IMR-90 (cell line): ENCODE measurements around the gene NDUFB7. TPM values are rescaled to one million over a fixed set of nuclear protein-coding genes. Genes with fewer than 3 reads are reported as not detected.

ENCODE experiments used
- ATAC-seq: fragments of 200-7000 bp; cut with Tn5 transposase; 2 replicates; pipeline ENCODE4 v1.9.1; 2020; ENCODE audit warnings: low read depth, mild to moderate bottlenecking, moderate library complexity
- BruUV-seq: library from RNA; stranded (reverse); fragments of 400-500 nt; replicated peaks from 2 replicates; lab custom pipeline; 2021; lab: Mats Ljungman, UMichigan
- CTCF ChIA-PET: fragments of 300-600 bp; formaldehyde crosslinking; extraction: SDS; loops from one replicate; lab custom pipeline; 2021; ENCODE audit warnings: antibody characterized with exemption; lab: Yijun Ruan, JAX
- POLR2A ChIA-PET: fragments of 300-600 bp; sonication (Branson Sonifier 250); formaldehyde crosslinking; loops from one replicate; lab custom pipeline; 2022; ENCODE audit warnings: antibody characterized with exemption; ENCODE audit not compliant: unreplicated experiment; lab: Charles Lee
- DNase-seq: peaks from one replicate; pipeline ENCODE4 v3.0.0; 2013
- H2AFZ ChIP-seq: replicated peaks from 2 replicates; pipeline ENCODE3; 2013; ENCODE audit warnings: low read length, mild to moderate bottlenecking; ENCODE audit not compliant: poor library complexity
- H2AK5ac ChIP-seq: 2 replicates; pipeline ENCODE4 v1.6.1; 2013; ENCODE audit warnings: low read depth, low read length, inconsistent platforms
- H2AK9ac ChIP-seq: replicated peaks from 2 replicates; pipeline ENCODE3; 2013; ENCODE audit warnings: mild to moderate bottlenecking, low read depth, low read length, moderate library complexity; ENCODE audit not compliant: poor library complexity
- H2BK120ac ChIP-seq: 2 replicates; pipeline ENCODE4 v1.6.1; 2013; ENCODE audit warnings: low read depth, low read length, inconsistent platforms
- H2BK15ac ChIP-seq: 3 replicates; pipeline ENCODE4 v1.6.1; 2013; ENCODE audit warnings: low read depth, low read length, inconsistent platforms
- H2BK20ac ChIP-seq: 2 replicates; pipeline ENCODE4 v1.6.1; 2013; ENCODE audit warnings: low read depth, mild to moderate bottlenecking, inconsistent platforms, low read length, moderate library complexity
- H2BK5ac ChIP-seq: 2 replicates; pipeline ENCODE4 v1.6.1; 2013; ENCODE audit warnings: mild to moderate bottlenecking, low read depth, low read length, inconsistent platforms; ENCODE audit not compliant: poor library complexity, severe bottlenecking
- H3K14ac ChIP-seq: replicated peaks from 2 replicates; pipeline ENCODE4 v1.6.1; 2013; ENCODE audit warnings: low read depth, low read length, inconsistent platforms
- H3K18ac ChIP-seq: 2 replicates; pipeline ENCODE4 v1.6.1; 2013; ENCODE audit warnings: low read depth, low read length, control low read depth
- H3K23ac ChIP-seq: 2 replicates; pipeline ENCODE4 v1.6.1; 2013; ENCODE audit warnings: low read depth, low read length, inconsistent platforms
- H3K27ac ChIP-seq: 2 replicates; pipeline ENCODE4 v1.5.1; 2013; ENCODE audit warnings: mild to moderate bottlenecking, control low read depth, low read length; ENCODE audit not compliant: insufficient read depth
- H3K27me3 ChIP-seq: 2 replicates; pipeline ENCODE4 v1.6.1; 2013; ENCODE audit warnings: low read length; ENCODE audit not compliant: control insufficient read depth, insufficient read depth
- H3K36me3 ChIP-seq: 2 replicates; pipeline ENCODE4 v1.6.1; 2013; ENCODE audit warnings: low read length, mixed read lengths; ENCODE audit not compliant: control insufficient read depth, insufficient read depth
- H3K4ac ChIP-seq: 2 replicates; pipeline ENCODE4 v1.6.1; 2013; ENCODE audit warnings: low read depth, low read length, inconsistent platforms
- H3K4me1 ChIP-seq: 2 replicates; pipeline ENCODE4 v1.6.1; 2013; ENCODE audit warnings: low read length, mixed read lengths; ENCODE audit not compliant: control insufficient read depth, insufficient read depth
- H3K4me2 ChIP-seq: 2 replicates; pipeline ENCODE4 v1.6.1; 2013; ENCODE audit warnings: low read depth, mild to moderate bottlenecking, control low read depth, low read length, moderate library complexity
- H3K4me3 ChIP-seq: 2 replicates; pipeline ENCODE4 v1.5.1; 2013; ENCODE audit warnings: low read depth, mild to moderate bottlenecking, control low read depth, low read length, moderate library complexity; ENCODE audit not compliant: insufficient read depth
- H3K56ac ChIP-seq: 2 replicates; pipeline ENCODE4 v1.6.1; 2013; ENCODE audit warnings: low read length, inconsistent platforms; ENCODE audit not compliant: insufficient read depth; ENCODE audit errors: extremely low read depth
- H3K79me1 ChIP-seq, 2 experiments: 2 replicates each; pipeline ENCODE4 v1.6.1; 2013; ENCODE audit warnings: low read length in 2 of 2, inconsistent platforms in 1 of 2, low read depth in 1 of 2
- H3K9ac ChIP-seq: 2 replicates; pipeline ENCODE4 v1.6.1; 2013; ENCODE audit warnings: low read depth, low read length, control low read depth
- H3K9me1 ChIP-seq: 2 replicates; pipeline ENCODE4 v1.6.1; 2013; ENCODE audit warnings: low read length, inconsistent platforms; ENCODE audit not compliant: insufficient read depth
- H3K9me3 ChIP-seq: 2 replicates; pipeline ENCODE4 v1.6.1; 2013; ENCODE audit warnings: low read length; ENCODE audit not compliant: control insufficient read depth, insufficient read depth
- H4K20me1 ChIP-seq: 2 replicates; pipeline ENCODE4 v1.6.1; 2013; ENCODE audit warnings: low read length, inconsistent platforms; ENCODE audit not compliant: insufficient read depth
- H4K5ac ChIP-seq: 2 replicates; pipeline ENCODE4 v1.6.1; 2013; ENCODE audit warnings: mild to moderate bottlenecking, low read depth, low read length, control low read depth
- H4K8ac ChIP-seq, 2 experiments: 2 replicates each; pipeline ENCODE4 v1.6.1; 2013; ENCODE audit warnings: low read depth in 2 of 2, low read length in 2 of 2, control low read depth in 1 of 2, inconsistent platforms in 1 of 2
- H4K91ac ChIP-seq: 2 replicates; pipeline ENCODE4 v1.6.1; 2013; ENCODE audit warnings: low read depth, low read length, inconsistent platforms; ENCODE audit not compliant: insufficient read depth
- FOS ChIP-seq: fragments of 150-350 bp; IDR thresholded peaks from 2 replicates; pipeline ENCODE4 v1.6.1; 2016; ENCODE audit warnings: low read depth, low read length
- MAFK ChIP-seq: IDR thresholded peaks from 2 replicates; pipeline ENCODE4 v1.6.1; 2012; ENCODE audit warnings: low read depth, low read length, improper control_type of control experiment
- POLR2A ChIP-seq: IDR thresholded peaks from 2 replicates; pipeline ENCODE4 v1.6.1; 2012; ENCODE audit warnings: mild to moderate bottlenecking, low read depth, low read length
- RCOR1 ChIP-seq: IDR thresholded peaks from 2 replicates; pipeline ENCODE4 v1.6.1; 2012; ENCODE audit warnings: mild to moderate bottlenecking, low read length, improper control_type of control experiment; ENCODE audit not compliant: insufficient replicate concordance
- RFX5 ChIP-seq: IDR thresholded peaks from 2 replicates; pipeline ENCODE4 v1.8.0; 2012; ENCODE audit warnings: low read depth, mild to moderate bottlenecking, low read length, moderate library complexity
- SMC3 ChIP-seq: fragments of 150-350 bp; IDR thresholded peaks from 2 replicates; pipeline ENCODE4 v1.6.1; 2016; ENCODE audit warnings: low read depth, mild to moderate bottlenecking, antibody characterized with exemption, low read length, moderate library complexity
- USF2 ChIP-seq: fragments of 150-350 bp; IDR thresholded peaks from 2 replicates; pipeline ENCODE4 v1.6.1; 2017; ENCODE audit warnings: mild to moderate bottlenecking, antibody characterized with exemption, low read length, low read depth
- WGBS, 2 experiments: methylation state at CpG; one replicate each; pipeline versions ENCODE4 v1.1.5 to v1.1.7; 2013; ENCODE audit warnings: missing lambda C conversion rate in 2 of 2; ENCODE audit not compliant: insufficient read length in 1 of 2; ENCODE audit errors: extremely low coverage in 2 of 2; 5-methylcytosine and 5-hydroxymethylcytosine counted together
- dilution Hi-C: fragments of 300-500 bp; cut with HindIII; formaldehyde crosslinking; loops from one replicate; pipeline ENCODE4 v1.14.3; 2018; ENCODE audit warnings: low sequenced_read_pairs; ENCODE audit not compliant: unreplicated experiment
- in situ Hi-C: fragments of 300-500 bp; cut with MboI; formaldehyde crosslinking; loops from 3 replicates; pipeline ENCODE4 v1.14.3; 2019; ENCODE audit warnings: low sequenced_read_pairs, inconsistent platforms, mixed read lengths
- intact Hi-C: fragments of 100-400 bp; cut with micrococcal nuclease; formaldehyde crosslinking; loops from 2 replicates; pipeline ENCODE4 v1.10.0; 2022
- polyA plus RNA-seq, 3 experiments: library from polyadenylated mRNA; depleted of rRNA; stranded (reverse); fragments of >200 nt; gene quantifications; 2 replicates each; pipeline ENCODE4 v1.2.3, GENCODE V29; 2012; ENCODE audit warnings: low replicate concordance in 1 of 3
- total RNA-seq: library from RNA; depleted of rRNA; stranded (reverse); fragments of >200 nt; gene quantifications from 2 replicates; pipeline ENCODE4 v1.2.3, GENCODE V29; 2012

The NDUFB7 gene
- total and polyA plus RNA-seq, 2 of the 4 experiments (the other 2 are of a cell fraction): 436 to 523 TPM

- 65% methylated on average over 2 of the region's 3 CpGs; no CpG with 5 or more reads in 1 of the 2 experiments for WGBS, 2 experiments
- Histone ChIP-seq H3K9ac (no peak overlapping the region), H2AFZ (no peak overlapping the region), H3K4me3 (no peak overlapping the region), H4K91ac (no peak overlapping the region), H2BK5ac (no peak overlapping the region), H3K18ac (no peak overlapping the region), H3K27me3 (no peaks in the 10 kb centered on the region), H2BK15ac (no peak overlapping the region), H3K79me1 (no peaks in the 10 kb centered on the region), H2BK120ac (no peak overlapping the region), H4K20me1 (no peaks in the 10 kb centered on the region), H3K36me3 (no peaks in the 10 kb centered on the region), H3K27ac (no peak overlapping the region), H3K9me1 (no peaks in the 10 kb centered on the region), H3K4me2 (no peak overlapping the region), H3K4ac (no peak overlapping the region), H3K56ac (no peak overlapping the region), H3K4me1 (no peaks in the 10 kb centered on the region), H2AK5ac (no peak overlapping the region), H4K5ac (no peak overlapping the region), H3K9me3 (peaks cover 3% of the 10 kb centered on the region; the same call in 1 of the 2 replicates), H3K14ac (no peak overlapping the region), H2AK9ac (no peak overlapping the region), H2BK20ac (no peak overlapping the region), H3K23ac (no peak overlapping the region), H4K8ac (no peak overlapping the region)
- CTCF ChIA-PET: no interaction called here
- dilution Hi-C loops (no loop called here), in situ Hi-C loops (no loop called here), intact Hi-C loops (no loop called here)
- POLR2A ChIA-PET: no interaction called here
- DNase-seq (no peak), ATAC-seq (no peak)
- BruUV-seq: no TSS peak
- TF ChIP-seq SMC3: no peak
- no peak for TF ChIP-seq USF2
- no peak for TF ChIP-seq POLR2A
- TF ChIP-seq MAFK: no peak
- no peak for TF ChIP-seq RFX5
- TF ChIP-seq FOS: no peak
- no peak for TF ChIP-seq RCOR1
Observed at GRCh38 chr19:14616407-14616806, 44.5 kb upstream of the NDUFB7 start.
